ENCODE data around the gene CTR9. TPM values are rescaled to one million over a fixed set of nuclear protein-coding genes. Genes with fewer than 3 reads are reported as not detected.

CTR9 gene
- total RNA-seq, 1 experiment from 2014 or later = 32.7 TPM

DNA sequence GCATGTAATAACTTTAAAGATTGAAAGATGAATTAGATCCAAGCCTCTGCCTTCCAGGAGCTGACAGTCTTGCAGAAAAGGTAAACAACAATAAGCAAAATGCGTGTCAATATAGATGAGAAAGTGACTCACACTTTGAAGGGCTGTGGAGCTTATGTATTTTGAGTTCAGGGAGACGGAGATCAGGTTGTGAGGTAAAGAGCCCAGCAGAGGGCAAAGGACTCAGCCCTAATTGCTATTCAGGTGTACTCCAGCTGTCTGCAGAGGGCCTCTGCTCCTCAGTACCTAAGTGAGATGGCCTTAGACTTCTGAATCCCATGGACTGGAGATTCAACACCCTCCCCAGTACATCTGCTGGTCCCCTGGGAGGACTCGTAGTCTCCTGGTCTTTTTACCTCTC, 22.9 kb upstream of the CTR9 start:
- POLR2A ChIA-PET = interaction anchor here (0.7 kb wide), 1 partner anchor 11 kb away, joined by 3 read pairs; no protein-coding TSS in a partner anchor
- peaks cover 4% of the 10 kb centered on the region for H3K4me1 Mint-ChIP-seq
- no peak for DNase-seq (ENCODE audit: low spot score)
- peak overlapping the region; percentile 76 for H3K4me3 Mint-ChIP-seq
- no peaks in the 10 kb centered on the region; the same call in 1 of the 2 replicates for H3K27me3 Mint-ChIP-seq (ENCODE audit: low read depth)
- TF ChIP-seq NFYB (CRISPR knock-in tag; conservative IDR thresholded peaks at IDR 0.05; ENCODE audit: low read depth) (no peak), ZNF416 (CRISPR knock-in tag; IDR thresholded peaks at IDR 0.05) (no peak), OVOL2 (CRISPR knock-in tag; IDR thresholded peaks at IDR 0.05; ENCODE audit: borderline replicate concordance) (no peak), ELF4 (CRISPR knock-in tag; IDR thresholded peaks at IDR 0.05; ENCODE audit: low read depth) (no peak), JAZF1 (CRISPR knock-in tag; IDR thresholded peaks at IDR 0.05) (no peak), IRF2 (CRISPR knock-in tag; IDR thresholded peaks at IDR 0.05; ENCODE audit: borderline replicate concordance, low read depth) (no peak)
- TF ChIP-seq, protein P1, sequence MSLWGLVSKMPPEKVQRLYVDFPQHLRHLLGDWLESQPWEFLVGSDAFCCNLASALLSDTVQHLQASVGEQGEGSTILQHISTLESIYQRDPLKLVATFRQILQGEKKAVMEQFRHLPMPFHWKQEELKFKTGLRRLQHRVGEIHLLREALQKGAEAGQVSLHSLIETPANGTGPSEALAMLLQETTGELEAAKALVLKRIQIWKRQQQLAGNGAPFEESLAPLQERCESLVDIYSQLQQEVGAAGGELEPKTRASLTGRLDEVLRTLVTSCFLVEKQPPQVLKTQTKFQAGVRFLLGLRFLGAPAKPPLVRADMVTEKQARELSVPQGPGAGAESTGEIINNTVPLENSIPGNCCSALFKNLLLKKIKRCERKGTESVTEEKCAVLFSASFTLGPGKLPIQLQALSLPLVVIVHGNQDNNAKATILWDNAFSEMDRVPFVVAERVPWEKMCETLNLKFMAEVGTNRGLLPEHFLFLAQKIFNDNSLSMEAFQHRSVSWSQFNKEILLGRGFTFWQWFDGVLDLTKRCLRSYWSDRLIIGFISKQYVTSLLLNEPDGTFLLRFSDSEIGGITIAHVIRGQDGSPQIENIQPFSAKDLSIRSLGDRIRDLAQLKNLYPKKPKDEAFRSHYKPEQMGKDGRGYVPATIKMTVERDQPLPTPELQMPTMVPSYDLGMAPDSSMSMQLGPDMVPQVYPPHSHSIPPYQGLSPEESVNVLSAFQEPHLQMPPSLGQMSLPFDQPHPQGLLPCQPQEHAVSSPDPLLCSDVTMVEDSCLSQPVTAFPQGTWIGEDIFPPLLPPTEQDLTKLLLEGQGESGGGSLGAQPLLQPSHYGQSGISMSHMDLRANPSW (CRISPR knock-in tag; conservative IDR thresholded peaks at IDR 0.05; ENCODE audit: low read depth) = no peak
- no peaks in the 10 kb centered on the region for H3K9me3 Mint-ChIP-seq
- CTCF ChIA-PET = interaction anchor here (1.0 to 2.0 kb wide), 5 partner anchors 76 to 1115 kb away, joined by 3 to 12 read pairs (median 3); no protein-coding TSS in a partner anchor
- ATAC-seq = peak; percentile 40; the same call in 1 of the 2 replicates
- H3K36me3 Mint-ChIP-seq = no peaks in the 10 kb centered on the region
- no peak overlapping the region for H3K27ac Mint-ChIP-seq

DNA sequence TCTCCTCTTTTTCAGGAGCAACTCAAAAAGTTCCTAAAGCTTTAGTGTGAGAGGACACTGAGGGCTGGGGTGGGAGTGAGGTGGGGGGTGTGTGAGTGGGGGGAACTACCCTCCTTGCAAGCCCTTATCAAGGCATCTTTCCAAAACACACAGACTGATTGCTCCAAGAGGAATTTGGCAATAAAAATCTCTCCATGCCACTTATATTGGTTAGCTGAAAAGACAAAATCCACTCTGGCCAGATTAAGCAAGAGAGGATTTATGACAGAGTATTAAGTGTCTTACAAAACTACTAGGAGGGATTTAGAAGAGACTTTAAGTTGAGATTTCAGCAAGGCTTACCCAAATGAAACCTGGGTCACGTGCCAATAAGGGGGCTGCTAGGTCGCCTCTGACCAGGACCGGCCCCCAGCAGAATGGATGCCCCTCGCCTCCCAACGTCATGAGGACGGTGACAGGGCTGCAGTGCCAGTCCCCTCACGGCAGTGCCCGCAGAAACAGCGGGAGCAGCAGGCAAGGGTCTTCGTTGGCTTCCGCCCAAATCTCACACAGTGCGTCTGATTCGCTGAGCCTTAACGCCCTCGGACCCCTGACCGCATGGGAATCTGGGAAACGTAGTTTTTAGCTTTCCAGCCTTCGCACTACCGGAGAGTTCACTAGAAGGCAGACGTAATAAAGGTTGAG, 22.1 kb upstream of the CTR9 start:
- H3K27ac Mint-ChIP-seq = no peak overlapping the region
- no peaks in the 10 kb centered on the region for H3K36me3 Mint-ChIP-seq
- H3K9me3 Mint-ChIP-seq = no peaks in the 10 kb centered on the region
- ChIA-PET POLR2A (interaction anchor here (0.6 kb wide), 1 partner anchor 211 kb away, joined by 3 read pairs; no protein-coding TSS in a partner anchor), CTCF (interaction anchor here (0.6 to 2.0 kb wide), 10 partner anchors 75 to 424 kb away, joined by 3 to 12 read pairs (median 6); partner anchors contain the start of genes ADM and RNF141)
- ATAC-seq = peak; percentile 95
- H3K27me3 Mint-ChIP-seq (ENCODE audit: low read depth) = no peaks in the 10 kb centered on the region; the same call in 1 of the 2 replicates
- peaks cover 4% of the 10 kb centered on the region for H3K4me1 Mint-ChIP-seq
- TF ChIP-seq, protein P2, sequence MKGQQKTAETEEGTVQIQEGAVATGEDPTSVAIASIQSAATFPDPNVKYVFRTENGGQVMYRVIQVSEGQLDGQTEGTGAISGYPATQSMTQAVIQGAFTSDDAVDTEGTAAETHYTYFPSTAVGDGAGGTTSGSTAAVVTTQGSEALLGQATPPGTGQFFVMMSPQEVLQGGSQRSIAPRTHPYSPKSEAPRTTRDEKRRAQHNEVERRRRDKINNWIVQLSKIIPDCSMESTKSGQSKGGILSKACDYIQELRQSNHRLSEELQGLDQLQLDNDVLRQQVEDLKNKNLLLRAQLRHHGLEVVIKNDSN (CRISPR knock-in tag; IDR thresholded peaks at IDR 0.05) = peak; percentile 87
- TF ChIP-seq, protein P3, sequence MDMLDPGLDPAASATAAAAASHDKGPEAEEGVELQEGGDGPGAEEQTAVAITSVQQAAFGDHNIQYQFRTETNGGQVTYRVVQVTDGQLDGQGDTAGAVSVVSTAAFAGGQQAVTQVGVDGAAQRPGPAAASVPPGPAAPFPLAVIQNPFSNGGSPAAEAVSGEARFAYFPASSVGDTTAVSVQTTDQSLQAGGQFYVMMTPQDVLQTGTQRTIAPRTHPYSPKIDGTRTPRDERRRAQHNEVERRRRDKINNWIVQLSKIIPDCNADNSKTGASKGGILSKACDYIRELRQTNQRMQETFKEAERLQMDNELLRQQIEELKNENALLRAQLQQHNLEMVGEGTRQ (CRISPR knock-in tag; IDR thresholded peaks at IDR 0.05) = peak; percentile 86
- TF ChIP-seq FOXK1 (CRISPR knock-in tag; IDR thresholded peaks at IDR 0.05) (0 out of 2 replicates have a peak, but pooled peaks have one; percentile 12), ZBTB21 (CRISPR knock-in tag; IDR thresholded peaks at IDR 0.05; ENCODE audit: borderline replicate concordance) (0 out of 2 replicates have a peak, but pooled peaks have one; percentile 52), EMX1 (CRISPR knock-in tag; IDR thresholded peaks at IDR 0.05) (no peak), SMAD3 (CRISPR knock-in tag; IDR thresholded peaks at IDR 0.05; ENCODE audit: borderline replicate concordance) (no peak), ZNF232 (CRISPR knock-in tag; IDR thresholded peaks at IDR 0.05) (no peak), NFYB (CRISPR knock-in tag; conservative IDR thresholded peaks at IDR 0.05; ENCODE audit: low read depth) (peak; percentile 62; the same call in 1 of the 2 replicates), TEAD4 (CRISPR knock-in tag; IDR thresholded peaks at IDR 0.05) (no peak), NFATC4 (CRISPR knock-in tag; IDR thresholded peaks at IDR 0.05) (no peak), GTF2I (CRISPR knock-in tag; conservative IDR thresholded peaks at IDR 0.05) (no peak), NFE2L1 (CRISPR knock-in tag; IDR thresholded peaks at IDR 0.05) (no peak), MXD4 (CRISPR knock-in tag; IDR thresholded peaks at IDR 0.05; ENCODE audit: borderline replicate concordance) (no peak), KAT7 (CRISPR knock-in tag; IDR thresholded peaks at IDR 0.05; ENCODE audit: borderline replicate concordance) (no peak), NR2C2 (CRISPR knock-in tag; IDR thresholded peaks at IDR 0.05) (no peak), HMGA2 (CRISPR knock-in tag; IDR thresholded peaks at IDR 0.05) (no peak)
- TF ChIP-seq, protein P4, sequence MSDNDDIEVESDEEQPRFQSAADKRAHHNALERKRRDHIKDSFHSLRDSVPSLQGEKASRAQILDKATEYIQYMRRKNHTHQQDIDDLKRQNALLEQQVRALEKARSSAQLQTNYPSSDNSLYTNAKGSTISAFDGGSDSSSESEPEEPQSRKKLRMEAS (CRISPR knock-in tag; IDR thresholded peaks at IDR 0.05) = peak; percentile 76
- TF ChIP-seq, protein P5, sequence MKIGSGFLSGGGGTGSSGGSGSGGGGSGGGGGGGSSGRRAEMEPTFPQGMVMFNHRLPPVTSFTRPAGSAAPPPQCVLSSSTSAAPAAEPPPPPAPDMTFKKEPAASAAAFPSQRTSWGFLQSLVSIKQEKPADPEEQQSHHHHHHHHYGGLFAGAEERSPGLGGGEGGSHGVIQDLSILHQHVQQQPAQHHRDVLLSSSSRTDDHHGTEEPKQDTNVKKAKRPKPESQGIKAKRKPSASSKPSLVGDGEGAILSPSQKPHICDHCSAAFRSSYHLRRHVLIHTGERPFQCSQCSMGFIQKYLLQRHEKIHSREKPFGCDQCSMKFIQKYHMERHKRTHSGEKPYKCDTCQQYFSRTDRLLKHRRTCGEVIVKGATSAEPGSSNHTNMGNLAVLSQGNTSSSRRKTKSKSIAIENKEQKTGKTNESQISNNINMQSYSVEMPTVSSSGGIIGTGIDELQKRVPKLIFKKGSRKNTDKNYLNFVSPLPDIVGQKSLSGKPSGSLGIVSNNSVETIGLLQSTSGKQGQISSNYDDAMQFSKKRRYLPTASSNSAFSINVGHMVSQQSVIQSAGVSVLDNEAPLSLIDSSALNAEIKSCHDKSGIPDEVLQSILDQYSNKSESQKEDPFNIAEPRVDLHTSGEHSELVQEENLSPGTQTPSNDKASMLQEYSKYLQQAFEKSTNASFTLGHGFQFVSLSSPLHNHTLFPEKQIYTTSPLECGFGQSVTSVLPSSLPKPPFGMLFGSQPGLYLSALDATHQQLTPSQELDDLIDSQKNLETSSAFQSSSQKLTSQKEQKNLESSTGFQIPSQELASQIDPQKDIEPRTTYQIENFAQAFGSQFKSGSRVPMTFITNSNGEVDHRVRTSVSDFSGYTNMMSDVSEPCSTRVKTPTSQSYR (CRISPR knock-in tag; IDR thresholded peaks at IDR 0.05) = no peak
- TF ChIP-seq, protein P6, sequence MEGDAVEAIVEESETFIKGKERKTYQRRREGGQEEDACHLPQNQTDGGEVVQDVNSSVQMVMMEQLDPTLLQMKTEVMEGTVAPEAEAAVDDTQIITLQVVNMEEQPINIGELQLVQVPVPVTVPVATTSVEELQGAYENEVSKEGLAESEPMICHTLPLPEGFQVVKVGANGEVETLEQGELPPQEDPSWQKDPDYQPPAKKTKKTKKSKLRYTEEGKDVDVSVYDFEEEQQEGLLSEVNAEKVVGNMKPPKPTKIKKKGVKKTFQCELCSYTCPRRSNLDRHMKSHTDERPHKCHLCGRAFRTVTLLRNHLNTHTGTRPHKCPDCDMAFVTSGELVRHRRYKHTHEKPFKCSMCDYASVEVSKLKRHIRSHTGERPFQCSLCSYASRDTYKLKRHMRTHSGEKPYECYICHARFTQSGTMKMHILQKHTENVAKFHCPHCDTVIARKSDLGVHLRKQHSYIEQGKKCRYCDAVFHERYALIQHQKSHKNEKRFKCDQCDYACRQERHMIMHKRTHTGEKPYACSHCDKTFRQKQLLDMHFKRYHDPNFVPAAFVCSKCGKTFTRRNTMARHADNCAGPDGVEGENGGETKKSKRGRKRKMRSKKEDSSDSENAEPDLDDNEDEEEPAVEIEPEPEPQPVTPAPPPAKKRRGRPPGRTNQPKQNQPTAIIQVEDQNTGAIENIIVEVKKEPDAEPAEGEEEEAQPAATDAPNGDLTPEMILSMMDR (IDR thresholded peaks at IDR 0.05) = no peak
- H3K4me3 Mint-ChIP-seq = peak overlapping the region; percentile 76
- DNase-seq (ENCODE audit: low spot score) = peak; percentile 67
